Measurements from ENCODE around the gene SNAP47. TPM values are rescaled to one million over a fixed set of nuclear protein-coding genes. Genes with fewer than 3 reads are reported as not detected.

SNAP47 gene
- total and polyA plus RNA-seq, 2 experiments from 2014 or later = 42.6 to 49.6 TPM

DNA sequence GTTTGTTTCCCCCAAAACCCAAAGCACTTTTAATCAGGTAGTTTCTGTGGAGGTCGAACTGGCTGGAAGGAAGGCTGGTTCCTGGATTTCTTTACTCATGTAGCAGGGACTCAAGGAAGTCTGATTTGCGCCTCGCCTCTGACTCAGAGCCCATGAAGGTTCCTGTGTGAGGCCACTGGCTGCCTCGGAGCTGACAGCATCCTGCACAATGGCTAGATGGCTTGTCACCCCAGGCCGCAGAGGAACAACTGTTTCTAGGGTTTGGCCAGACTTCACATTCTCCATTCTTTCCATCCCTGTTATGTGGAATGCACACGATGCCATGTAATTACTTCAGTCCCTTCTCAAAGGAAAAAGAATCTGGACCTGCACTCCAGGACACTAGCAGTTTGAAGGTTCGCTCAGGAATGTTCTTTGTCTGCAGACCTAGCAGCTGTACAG, 41.1 kb downstream of the SNAP47 start:
- Histone ChIP-seq H2AFZ (no peak overlapping the region), H4K20me1 (ENCODE audit: insufficient read depth, poor library complexity, severe bottlenecking) (no peaks in the 10 kb centered on the region), H3K36me3 (replicated peaks; ENCODE audit: insufficient read depth, low read depth) (no peaks in the 10 kb centered on the region), H3K27ac (no peak overlapping the region), H3K9me2 (replicated peaks; ENCODE audit: insufficient read depth) (no peaks in the 10 kb centered on the region), H3K9me3 (ENCODE audit: low read depth) (no peaks in the 10 kb centered on the region), H3K27me3 (no peaks in the 10 kb centered on the region), H3K79me2 (no peaks in the 10 kb centered on the region), H3K4me3 (no peak overlapping the region), H3K4me1 (ENCODE audit: insufficient read depth) (no peaks in the 10 kb centered on the region), H3K4me2 (no peak overlapping the region)
- WGBS (ENCODE audit: low lambda C conversion rate, missing lambda C conversion rate) = 87% methylated on average over 7 of the region's 7 CpGs
- no peak for DNase-seq (ENCODE audit: low spot score)
- TF ChIP-seq, protein P1, sequence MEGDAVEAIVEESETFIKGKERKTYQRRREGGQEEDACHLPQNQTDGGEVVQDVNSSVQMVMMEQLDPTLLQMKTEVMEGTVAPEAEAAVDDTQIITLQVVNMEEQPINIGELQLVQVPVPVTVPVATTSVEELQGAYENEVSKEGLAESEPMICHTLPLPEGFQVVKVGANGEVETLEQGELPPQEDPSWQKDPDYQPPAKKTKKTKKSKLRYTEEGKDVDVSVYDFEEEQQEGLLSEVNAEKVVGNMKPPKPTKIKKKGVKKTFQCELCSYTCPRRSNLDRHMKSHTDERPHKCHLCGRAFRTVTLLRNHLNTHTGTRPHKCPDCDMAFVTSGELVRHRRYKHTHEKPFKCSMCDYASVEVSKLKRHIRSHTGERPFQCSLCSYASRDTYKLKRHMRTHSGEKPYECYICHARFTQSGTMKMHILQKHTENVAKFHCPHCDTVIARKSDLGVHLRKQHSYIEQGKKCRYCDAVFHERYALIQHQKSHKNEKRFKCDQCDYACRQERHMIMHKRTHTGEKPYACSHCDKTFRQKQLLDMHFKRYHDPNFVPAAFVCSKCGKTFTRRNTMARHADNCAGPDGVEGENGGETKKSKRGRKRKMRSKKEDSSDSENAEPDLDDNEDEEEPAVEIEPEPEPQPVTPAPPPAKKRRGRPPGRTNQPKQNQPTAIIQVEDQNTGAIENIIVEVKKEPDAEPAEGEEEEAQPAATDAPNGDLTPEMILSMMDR (IDR thresholded peaks at IDR 0.05; ENCODE audit: poor library complexity) = no peak
- TF ChIP-seq EZH2phosphoT487 (IDR thresholded peaks at IDR 0.05; ENCODE audit: low read depth, severe bottlenecking, unreplicated experiment) (no peak), EZH2 (IDR thresholded peaks at IDR 0.05; ENCODE audit: borderline replicate concordance) (no peak)

DNA sequence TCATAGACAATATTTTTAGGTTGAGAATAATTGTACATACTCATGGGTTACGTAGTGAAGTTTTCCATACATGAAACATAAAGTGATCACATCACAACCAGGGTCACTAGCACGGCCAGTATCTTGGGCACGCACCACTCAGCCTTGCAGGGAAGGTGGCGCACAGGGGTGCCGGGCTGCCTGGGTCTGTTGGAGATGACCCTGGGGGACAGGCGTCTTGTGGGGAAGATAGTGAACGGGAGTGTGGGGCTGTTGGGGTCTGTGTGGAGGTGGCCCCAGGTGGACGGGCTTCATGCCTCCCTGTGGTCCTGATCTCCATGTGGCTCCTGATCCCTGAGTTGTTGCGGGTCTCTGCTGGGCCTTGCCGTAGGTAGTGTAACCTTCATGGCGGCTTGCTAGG, 41.9 kb downstream of the SNAP47 start:
- TF ChIP-seq EZH2phosphoT487 (IDR thresholded peaks at IDR 0.05; ENCODE audit: low read depth, severe bottlenecking, unreplicated experiment) (no peak), EZH2 (IDR thresholded peaks at IDR 0.05; ENCODE audit: borderline replicate concordance) (no peak)
- TF ChIP-seq, protein P1 (IDR thresholded peaks at IDR 0.05; ENCODE audit: poor library complexity) = no peak
- Histone ChIP-seq H3K4me2 (no peak overlapping the region), H4K20me1 (ENCODE audit: insufficient read depth, poor library complexity, severe bottlenecking) (no peaks in the 10 kb centered on the region), H2AFZ (no peak overlapping the region), H3K4me3 (no peak overlapping the region), H3K79me2 (no peaks in the 10 kb centered on the region), H3K9me3 (ENCODE audit: low read depth) (no peaks in the 10 kb centered on the region), H3K9me2 (replicated peaks; ENCODE audit: insufficient read depth) (no peaks in the 10 kb centered on the region), H3K36me3 (replicated peaks; ENCODE audit: insufficient read depth, low read depth) (no peaks in the 10 kb centered on the region), H3K27me3 (no peaks in the 10 kb centered on the region), H3K27ac (no peak overlapping the region), H3K4me1 (ENCODE audit: insufficient read depth) (no peaks in the 10 kb centered on the region)
- 93% methylated on average over 11 of the region's 11 CpGs for WGBS (ENCODE audit: low lambda C conversion rate, missing lambda C conversion rate)
- no peak for DNase-seq (ENCODE audit: low spot score)

DNA sequence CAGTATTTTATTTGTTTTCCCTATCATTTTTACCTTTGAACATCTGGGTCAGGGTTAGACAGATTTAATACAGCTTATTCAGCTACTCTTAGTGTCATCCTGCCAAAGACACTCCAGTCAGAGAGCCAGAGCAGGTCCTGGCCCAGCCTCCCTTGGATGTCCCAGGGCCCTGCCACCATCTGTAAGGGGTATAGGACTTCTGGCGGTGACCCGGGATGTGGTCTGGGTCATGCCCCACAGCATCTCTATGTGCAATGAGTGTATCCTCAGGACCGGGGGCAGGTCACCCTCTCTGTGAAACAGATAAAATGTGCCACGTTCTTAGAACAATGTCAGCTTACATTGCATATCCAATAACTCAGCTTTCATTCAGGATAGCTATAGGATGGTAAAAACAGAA, 42.4 kb downstream of the SNAP47 start:
- no peak for DNase-seq (ENCODE audit: low spot score)
- no peaks in the 10 kb centered on the region for H3K4me1 ChIP-seq (ENCODE audit: insufficient read depth)
- H3K9me2 ChIP-seq (replicated peaks; ENCODE audit: insufficient read depth) = no peaks in the 10 kb centered on the region
- no peak overlapping the region for H3K4me3 ChIP-seq
- no peaks in the 10 kb centered on the region for H4K20me1 ChIP-seq (ENCODE audit: insufficient read depth, poor library complexity, severe bottlenecking)
- H3K27me3 ChIP-seq = no peaks in the 10 kb centered on the region
- H3K79me2 ChIP-seq = no peaks in the 10 kb centered on the region
- TF ChIP-seq, protein P1 (IDR thresholded peaks at IDR 0.05; ENCODE audit: poor library complexity) = no peak
- no peak for TF ChIP-seq EZH2phosphoT487 (IDR thresholded peaks at IDR 0.05; ENCODE audit: low read depth, severe bottlenecking, unreplicated experiment)
- TF ChIP-seq EZH2 (IDR thresholded peaks at IDR 0.05; ENCODE audit: borderline replicate concordance) = no peak
- H3K27ac ChIP-seq = no peak overlapping the region
- H3K9me3 ChIP-seq (ENCODE audit: low read depth) = no peaks in the 10 kb centered on the region
- H3K36me3 ChIP-seq (replicated peaks; ENCODE audit: insufficient read depth, low read depth) = no peaks in the 10 kb centered on the region
- no peak overlapping the region for H3K4me2 ChIP-seq
- 96% methylated on average over 4 of the region's 4 CpGs for whole genome bisulfite sequencing (ENCODE audit: low lambda C conversion rate, missing lambda C conversion rate)
- no peak overlapping the region for H2AFZ ChIP-seq

Measured in hepatocyte (in vitro differentiated cells).